Hepatocyte (in vitro differentiated cells): Measurements from ENCODE around the gene AOPEP.

Experiments used
- EZH2phosphoT487 ChIP-seq: fragments of 200-600 bp; sonication (generic); IDR thresholded peaks from one replicate; pipeline ENCODE4 v1.6.1; 2018; ENCODE audit warnings: antibody characterized with exemption, mild to moderate bottlenecking, low read depth, moderate library complexity; ENCODE audit not compliant: unreplicated experiment, severe bottlenecking
- TF ChIP-seq, protein P1 (sequence below): fragments of 200-600 bp; sonication (generic); IDR thresholded peaks from 2 replicates; pipeline ENCODE4 v1.5.1; 2016; ENCODE audit warnings: antibody characterized with exemption, mild to moderate bottlenecking; ENCODE audit not compliant: poor library complexity

- TF ChIP-seq, protein P1, sequence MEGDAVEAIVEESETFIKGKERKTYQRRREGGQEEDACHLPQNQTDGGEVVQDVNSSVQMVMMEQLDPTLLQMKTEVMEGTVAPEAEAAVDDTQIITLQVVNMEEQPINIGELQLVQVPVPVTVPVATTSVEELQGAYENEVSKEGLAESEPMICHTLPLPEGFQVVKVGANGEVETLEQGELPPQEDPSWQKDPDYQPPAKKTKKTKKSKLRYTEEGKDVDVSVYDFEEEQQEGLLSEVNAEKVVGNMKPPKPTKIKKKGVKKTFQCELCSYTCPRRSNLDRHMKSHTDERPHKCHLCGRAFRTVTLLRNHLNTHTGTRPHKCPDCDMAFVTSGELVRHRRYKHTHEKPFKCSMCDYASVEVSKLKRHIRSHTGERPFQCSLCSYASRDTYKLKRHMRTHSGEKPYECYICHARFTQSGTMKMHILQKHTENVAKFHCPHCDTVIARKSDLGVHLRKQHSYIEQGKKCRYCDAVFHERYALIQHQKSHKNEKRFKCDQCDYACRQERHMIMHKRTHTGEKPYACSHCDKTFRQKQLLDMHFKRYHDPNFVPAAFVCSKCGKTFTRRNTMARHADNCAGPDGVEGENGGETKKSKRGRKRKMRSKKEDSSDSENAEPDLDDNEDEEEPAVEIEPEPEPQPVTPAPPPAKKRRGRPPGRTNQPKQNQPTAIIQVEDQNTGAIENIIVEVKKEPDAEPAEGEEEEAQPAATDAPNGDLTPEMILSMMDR: no peak
- no peak for TF ChIP-seq EZH2phosphoT487
These were observed 400.2 kb downstream of the AOPEP start for GRCh38 chr9:95126739-95127138.
